Activated gamma-delta T cell treated with Interleukin-2 at 50 U/mL for 16 hours (primary cell): Measurements from ENCODE around the gene IL12RB2.
"Not testable (repeated sequence)": the region's sequence is repeated elsewhere in the genome, so short reads cannot be mapped to it uniquely, and the experiment has no call there.

Experiments used
- DNase-seq: peaks from one replicate; pipeline ENCODE4 v3.0.0-alpha.2; 2020

Gene IL12RB2

GRCh38 chr1:67436511-67437055 is 128.9 kb downstream of the IL12RB2 start:
- DNase-seq, result no peak

GRCh38 chr1:67437961-67438360 is 130.3 kb downstream of the IL12RB2 start:
- no peak for DNase-seq

GRCh38 chr1:67439277-67440029 is 131.8 kb downstream of the IL12RB2 start:
- no peak for DNase-seq

GRCh38 chr1:67440339-67440738 is 132.7 kb downstream of the IL12RB2 start:
- DNase-seq, result no peak

GRCh38 chr1:67441183-67441582 is 133.5 kb downstream of the IL12RB2 start:
- peak; percentile 6 for DNase-seq

- DNase-seq, result no peak
Measured at GRCh38 chr1:67441739-67442281, 134.1 kb downstream of the IL12RB2 start.

GRCh38 chr1:67446014-67446413 is 138.3 kb downstream of the IL12RB2 start:
- not testable (repeated sequence) for DNase-seq
